Renal cortex interstitium (tissue), 11 donors: ENCODE results near the gene FRAS1. TPM values are rescaled to one million over a fixed set of nuclear protein-coding genes. Genes with fewer than 3 reads are reported as not detected.

Experiments
- DNase-seq, 11 donors: peaks; one replicate each; pipeline ENCODE4 v3.0.0-alpha.2; 2013; ENCODE audit warnings: low read depth in 9 of 11, low spot score in 4 of 11; ENCODE audit errors: extremely low read depth in 1 of 11
- polyA plus RNA-seq, 3 donors: library from polyadenylated mRNA; unstranded; fragments of 120-200 nt; gene quantifications; one replicate each; pipeline ENCODE4 v1.2.1, GENCODE V29; 2013; ENCODE audit not compliant: insufficient read length in 3 of 3

The FRAS1 gene
- polyA plus RNA-seq, 3 donors: 79.1 to 92.9 (median 84.9) TPM

DNA sequence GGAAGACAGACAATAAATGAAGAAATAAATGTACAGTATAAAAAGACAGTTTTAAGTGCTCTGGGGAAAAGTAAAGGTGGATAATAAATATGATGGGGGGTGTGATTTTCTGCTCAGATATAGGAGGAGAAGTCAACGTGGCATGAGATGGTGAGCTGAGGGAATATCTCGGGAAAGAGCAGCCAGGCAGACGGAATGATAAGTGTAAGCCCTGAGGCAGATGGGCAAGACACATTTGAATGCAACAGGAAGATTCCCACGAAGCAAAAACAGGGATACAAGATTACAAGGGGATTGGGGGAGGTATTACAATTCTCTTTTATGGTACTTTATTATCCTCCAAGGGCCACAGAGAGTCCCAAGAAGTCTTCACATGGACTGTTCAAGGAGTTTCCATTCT lies 505.6 kb downstream of the FRAS1 start:
- DNase-seq: no peak

DNA sequence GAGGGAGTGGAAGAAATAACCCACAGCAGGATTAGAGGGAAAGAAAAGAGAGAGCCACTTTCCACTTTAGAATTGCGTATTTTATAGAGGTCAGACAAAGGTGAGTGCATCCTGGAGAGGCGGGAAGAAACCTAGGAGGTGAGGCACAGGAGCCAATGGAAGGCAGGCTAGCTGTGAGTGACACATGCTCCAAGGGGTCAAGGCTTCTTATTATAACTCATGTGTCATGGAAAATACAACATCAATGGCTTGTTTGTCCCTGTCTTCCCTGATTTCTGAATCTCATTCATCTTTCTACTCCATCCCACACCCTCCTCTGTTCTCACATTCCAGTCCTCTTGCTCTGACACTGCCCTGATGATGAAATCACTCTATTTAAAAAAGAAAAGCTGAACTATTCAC lies 508.8 kb downstream of the FRAS1 start:
- DNase-seq: no peak

DNA sequence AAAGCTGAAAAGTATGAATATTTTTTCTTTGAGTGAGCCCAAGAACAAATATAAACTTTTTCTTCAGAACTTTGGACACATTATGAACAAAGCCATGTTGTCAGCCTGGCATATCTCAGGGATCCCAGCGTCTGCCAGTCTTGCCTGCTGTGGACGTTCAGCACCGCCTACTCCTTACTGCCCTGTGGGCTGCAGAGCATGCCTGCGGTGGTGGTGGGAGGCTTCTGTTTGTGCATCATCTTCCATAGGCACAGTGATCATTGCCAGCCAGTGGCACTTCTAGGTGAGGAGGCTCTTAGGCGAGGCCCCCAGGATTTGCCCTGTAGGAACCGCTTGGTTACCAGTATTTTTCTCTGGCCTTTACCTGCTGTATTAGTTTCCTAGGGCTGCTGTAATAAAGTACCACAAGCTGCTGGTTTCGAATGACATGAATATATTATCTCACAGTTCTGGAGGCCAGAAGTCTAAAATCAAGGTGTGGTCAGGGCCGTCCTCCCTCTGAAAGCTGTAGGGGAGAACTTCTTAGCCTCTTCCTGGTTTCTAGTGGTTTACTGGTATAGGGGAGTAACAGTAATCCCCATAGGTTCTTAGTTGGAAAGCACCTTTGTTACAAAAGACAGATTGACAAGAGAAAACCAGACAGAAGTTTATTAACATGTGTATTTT lies 509.8 kb downstream of the FRAS1 start:
- DNase-seq: no peak

DNA sequence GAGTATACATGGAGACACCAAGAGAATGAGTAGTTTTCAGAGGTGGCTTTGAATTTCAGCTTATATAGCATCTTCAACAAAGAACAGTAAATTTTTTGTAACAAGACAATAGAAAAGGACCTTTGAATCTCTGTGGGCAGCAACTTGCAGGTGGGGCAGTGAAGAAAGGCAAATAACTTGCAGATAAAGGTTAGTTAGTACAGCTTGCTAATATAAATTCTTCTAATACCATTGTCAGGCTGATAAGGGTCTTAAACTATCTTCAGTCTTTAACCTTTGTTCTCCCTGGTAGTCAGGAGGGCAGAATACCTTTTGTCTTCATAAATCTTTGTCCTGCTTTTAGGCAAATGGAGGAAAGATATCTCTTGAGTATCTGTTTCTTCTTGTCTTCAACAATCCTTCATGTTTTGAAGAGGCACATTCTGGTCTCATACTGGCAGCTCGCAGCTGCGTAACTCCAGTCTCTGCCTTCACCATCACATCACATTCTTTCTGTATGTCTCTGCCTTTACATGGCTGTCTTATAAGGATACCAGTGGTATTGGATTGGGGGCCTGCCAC lies 510.5 kb downstream of the FRAS1 start:
- no peak for DNase-seq

DNA sequence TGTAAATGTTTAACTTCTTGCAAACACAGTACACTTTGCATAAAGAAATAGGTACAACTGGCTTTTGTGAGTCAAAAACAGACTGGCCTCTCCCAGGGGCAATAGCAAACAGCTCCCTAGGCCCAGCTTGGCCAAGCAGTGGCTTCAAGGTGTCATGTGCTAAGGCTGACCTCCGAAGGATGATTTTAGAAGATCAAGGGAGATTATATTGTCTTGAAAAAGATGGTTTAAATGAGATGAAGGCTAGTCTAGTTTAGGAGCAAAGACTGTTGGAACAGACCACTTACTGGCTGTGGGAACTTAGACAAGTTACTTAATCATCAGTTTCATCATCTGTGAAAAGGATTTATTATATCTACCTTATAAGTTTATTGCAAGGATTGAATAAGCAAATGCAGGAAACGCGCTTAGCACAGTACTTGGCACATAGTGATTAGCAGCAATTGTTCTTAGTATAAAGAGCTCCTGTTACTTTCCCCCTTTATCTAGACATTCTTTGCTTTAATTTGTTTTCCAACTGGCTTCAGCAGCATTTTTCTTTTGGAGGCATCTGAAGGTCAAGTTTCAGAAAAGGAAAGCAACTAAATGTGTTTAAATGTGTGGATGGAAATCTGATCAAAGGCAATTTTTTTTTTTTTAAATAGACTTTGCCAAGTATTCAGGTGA lies 511.6 kb downstream of the FRAS1 start:
- DNase-seq: no peak

- no peak for DNase-seq
Observed at GRCh38 chr4:78569306-78569821, 512.2 kb downstream of the FRAS1 start.

DNA sequence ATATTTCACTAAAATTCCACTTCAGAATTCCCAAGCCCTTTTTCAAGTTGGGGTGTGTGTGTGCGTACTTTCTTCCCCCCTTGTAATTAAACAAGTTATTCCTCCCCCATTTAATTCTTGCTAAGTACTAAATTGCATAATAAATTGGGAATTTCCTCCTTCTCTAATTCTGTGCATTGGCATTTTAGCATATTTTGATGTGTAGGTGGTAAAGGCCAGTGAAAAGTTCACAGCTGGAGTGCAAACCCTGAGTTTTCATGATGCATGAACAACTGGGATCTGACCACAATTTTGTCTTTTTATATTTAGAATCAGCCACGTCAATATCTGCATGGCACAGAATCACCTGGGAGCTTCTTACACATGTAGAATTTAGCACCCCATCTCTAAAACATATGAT lies 513.0 kb downstream of the FRAS1 start:
- DNase-seq: no peak

GRCh38 chr4:78571804-78572203 lies 514.7 kb downstream of the FRAS1 start:
- no peak for DNase-seq

GRCh38 chr4:78578674-78579425 lies 521.7 kb downstream of the FRAS1 start:
- DNase-seq: peak in 1 of 11 donors; percentile 28

DNA sequence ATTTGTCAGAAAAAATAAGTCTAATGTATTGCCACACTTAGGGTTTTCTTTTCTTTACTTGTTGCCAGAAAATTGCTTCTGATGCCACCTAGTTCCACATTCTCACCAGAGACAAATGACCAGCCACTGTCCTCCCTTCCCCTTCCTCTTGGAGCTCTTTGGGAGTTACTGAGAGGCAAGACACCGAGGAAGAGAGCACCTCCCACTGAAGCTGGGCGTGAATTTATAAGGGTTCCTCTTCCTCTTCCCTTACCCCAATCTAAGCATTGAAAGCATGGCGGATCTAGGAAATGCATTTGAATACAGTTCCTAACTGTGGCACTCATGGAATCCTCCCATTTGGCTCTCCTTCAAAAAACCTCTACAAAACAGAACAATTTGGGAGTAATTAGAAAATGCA lies 524.5 kb downstream of the FRAS1 start:
- DNase-seq: no peak

- no peak for DNase-seq
Observed at GRCh38 chr4:78584863-78585547, 527.9 kb downstream of the FRAS1 start.

DNA sequence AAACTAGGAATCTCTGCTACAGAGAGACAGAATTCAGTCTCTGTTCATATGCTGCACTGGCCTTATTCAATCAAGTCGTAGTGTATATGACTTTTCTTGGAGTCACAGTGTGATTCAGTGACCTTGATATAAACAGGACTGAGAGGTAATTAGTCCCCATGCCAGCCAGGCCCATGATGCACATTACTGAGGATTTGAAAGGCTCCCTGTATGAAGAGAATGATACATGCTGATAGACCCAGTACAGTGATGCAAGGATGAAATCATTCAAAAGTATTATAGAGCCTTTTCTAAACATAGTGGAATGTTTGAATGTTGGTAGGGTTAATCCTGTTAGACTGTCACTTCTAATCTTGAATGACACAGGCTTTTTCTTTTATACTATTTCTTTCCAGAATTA lies 528.5 kb downstream of the FRAS1 start:
- DNase-seq: no peak

DNA sequence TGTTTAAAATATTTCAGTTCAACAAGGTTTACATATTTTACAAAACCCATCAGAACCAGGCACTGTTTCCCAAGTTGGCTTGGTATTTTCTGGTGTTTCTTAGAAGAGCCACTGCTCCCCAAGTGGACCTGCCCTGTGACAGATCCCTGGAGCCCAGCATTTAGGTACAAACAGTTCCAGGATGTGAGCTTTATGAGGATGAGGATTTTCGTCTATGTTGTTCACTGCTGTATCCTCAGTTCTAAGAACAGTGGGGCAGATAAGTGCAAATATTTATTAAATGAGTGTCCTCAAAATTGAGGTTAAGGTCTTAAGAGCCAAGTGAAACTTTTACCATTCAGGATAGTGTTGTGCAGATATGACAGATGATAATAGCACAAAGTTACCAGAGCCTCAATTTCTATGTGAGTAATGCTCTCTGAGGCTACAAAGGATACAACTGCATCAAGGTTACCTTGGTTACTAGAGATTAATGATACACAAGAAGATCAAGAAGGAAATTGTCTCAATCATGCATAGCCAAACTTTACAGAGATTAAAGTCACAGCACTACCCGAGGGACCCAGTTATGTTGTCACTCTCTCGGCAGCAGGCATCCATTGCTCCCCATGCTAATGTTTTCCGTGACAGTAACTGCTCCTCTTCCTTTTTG lies 531.9 kb downstream of the FRAS1 start:
- DNase-seq: no peak

GRCh38 chr4:78591404-78591803 lies 534.3 kb downstream of the FRAS1 start:
- DNase-seq: peak in 2 of 11 donors; percentile 24

GRCh38 chr4:78592088-78592783 lies 535.1 kb downstream of the FRAS1 start:
- no peak for DNase-seq
